Right lobe of liver (tissue), 4 donors: Measurements from ENCODE around the gene CST9.

Source experiments
- CTCF ChIP-seq, 4 donors: fragments of 200-600 bp in 3 of 4; fragments of 450-650 bp in 1 of 4; IDR thresholded peaks; one replicate each; pipeline versions ENCODE4 v1.5.1 to v1.8.0; 2016 to 2022; ENCODE audit warnings: antibody characterized with exemption in 4 of 4, mild to moderate bottlenecking in 2 of 4
- POLR2A ChIP-seq: fragments of 450-650 bp; IDR thresholded peaks from one replicate; pipeline ENCODE4 v1.6.1; 2017; ENCODE audit warnings: antibody characterized with exemption, mild to moderate bottlenecking
- donor health status: DM: no; HTN: no; CAD: no.
- donor health status: DM: no; HTN: no; CAD: no.
- donor health status: DM: no; HTN: yes; CAD: no.

GRCh38 chr20:23601715-23602114, 4.0 kb downstream of the CST9 start:
- TF ChIP-seq CTCF (IDR thresholded peaks at IDR 0.05) (no peak), POLR2A (no peak)
